Measurements from ENCODE around the gene TUBGCP5.

The TUBGCP5 gene

DNA sequence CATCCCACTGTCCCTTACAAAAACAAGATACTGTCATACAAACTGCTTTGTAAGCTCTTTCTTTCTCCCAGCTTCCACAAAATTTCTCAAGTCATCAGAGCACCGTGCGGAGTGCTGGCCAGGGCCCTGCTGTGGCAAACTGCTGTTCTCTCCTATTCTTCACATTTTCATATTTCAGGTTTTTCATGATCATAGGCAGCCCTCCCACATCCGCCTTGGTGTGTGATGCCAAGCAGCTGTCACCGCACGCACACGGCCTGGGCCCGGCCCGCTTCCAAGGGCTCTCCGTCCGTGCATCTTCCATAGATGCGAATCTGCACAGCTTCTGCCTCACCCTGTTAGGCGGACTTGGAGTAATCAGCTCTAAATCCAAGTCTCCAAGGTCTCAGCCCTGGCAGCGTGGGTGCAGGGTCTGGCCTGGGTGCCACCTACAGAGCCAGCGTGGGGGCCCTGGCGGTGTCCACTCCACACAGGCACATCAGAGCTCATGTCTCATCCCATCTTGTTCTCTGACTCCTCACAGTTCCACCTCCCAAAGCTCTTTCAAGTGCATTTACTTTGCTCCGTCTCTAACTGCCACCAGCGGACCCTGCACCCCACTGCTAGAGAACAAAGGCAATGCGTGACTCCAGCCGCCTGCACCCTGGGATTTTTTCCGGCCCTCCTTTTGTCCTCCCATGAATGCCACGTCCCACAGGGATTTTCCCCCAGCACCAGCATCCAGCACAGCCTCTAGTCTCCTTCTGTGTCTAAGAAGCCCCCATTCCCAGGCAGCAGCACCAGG lies 86.4 kb downstream of the TUBGCP5 start:
- no peak for DNase-seq (ENCODE audit: low read depth)

DNA sequence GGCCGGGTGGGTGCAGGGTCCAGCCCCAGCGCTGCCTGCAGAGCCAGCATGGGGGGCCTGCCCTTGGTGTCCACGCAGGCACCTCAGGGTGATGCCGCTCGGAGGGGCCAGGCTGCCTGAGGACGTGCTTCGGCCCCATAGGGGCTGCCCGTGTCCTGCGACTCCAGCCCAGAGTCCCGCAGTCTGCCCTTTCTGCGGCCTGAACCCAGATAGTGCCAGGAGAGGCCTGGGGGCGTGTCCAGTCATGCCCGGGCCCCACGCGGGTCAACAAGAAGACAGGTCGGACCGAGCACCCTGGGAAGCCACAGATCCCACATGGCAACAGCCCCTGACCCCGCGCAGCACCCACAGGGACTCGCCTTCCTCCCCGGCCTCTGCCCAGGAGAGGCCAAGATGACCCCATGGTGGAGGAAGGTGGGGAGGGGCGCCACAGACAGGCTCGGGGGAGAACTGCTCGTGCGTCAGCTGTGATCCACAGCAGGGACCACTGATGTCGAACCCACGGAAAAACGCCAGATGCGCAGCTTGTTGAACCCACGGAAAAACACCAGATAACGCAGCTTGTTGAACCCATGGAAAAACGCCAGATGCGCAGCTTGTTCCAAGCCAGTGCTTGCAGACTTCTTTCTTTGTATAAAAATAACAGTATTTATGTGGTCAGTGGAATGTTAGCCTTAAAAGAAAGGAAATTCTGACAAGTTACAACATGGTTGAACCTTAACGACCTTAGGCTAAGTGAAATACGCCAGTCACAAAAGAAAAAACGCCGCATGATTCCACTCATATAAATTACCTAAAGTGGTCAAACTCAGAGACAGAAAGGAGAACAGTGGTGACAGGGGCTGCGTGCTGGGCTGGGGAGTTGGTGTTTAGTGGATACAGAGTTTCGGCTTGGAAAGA lies 87.7 kb downstream of the TUBGCP5 start:
- DNase-seq (ENCODE audit: low read depth), result no peak

DNA sequence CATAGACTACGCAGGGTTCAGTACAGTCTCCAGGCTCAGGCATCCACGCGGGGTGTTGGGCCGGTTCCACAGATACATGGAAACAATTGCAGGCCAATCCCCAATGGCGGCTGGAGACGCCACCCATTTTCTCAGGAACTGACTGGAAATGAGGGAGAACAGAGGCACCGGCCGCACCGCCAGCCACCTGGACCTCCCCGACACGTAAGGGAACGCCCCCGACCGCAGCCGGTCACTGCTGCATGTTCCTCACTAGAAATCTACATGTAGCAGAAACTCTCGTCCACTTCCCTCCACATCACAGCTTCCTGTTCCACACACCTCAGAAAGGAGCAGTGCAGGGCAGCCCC lies 88.4 kb downstream of the TUBGCP5 start:
- no peak for DNase-seq (ENCODE audit: low read depth)

DNA sequence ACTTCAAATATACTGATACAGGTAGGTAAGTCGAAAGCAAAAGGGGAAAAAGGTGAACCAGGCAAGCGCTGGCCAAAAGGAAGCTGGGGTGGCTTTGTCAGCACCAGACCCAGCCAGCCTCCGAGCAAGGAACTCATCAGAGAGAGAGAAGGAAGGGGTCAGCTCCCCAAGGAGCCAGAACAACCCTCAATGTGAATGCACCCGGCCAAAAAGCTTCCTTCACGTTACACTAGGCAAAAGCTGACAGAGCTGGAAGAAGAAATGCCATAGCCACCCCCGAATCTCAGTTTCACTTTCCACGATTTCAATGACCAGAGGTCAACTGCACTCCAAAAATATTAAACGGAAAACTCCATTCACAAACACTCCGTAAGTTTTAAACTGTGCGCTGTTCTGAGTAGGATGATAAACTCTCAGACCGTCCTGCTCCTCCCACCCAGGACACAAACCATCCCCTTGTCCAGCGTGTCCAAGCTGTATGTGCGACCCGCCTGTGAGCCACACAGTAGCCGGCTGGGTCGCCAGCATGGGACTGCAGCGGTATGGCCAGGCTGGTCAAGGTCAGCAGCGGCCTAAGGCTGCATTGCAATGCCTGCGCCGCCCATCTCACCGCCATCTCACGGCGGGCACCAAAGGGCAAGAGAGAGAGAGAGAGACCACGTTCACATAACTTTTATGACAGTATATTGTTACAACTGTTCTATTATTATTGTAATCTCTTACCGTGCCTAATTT lies 88.9 kb downstream of the TUBGCP5 start:
- DNase-seq (ENCODE audit: low read depth), result no peak
